ENCODE data around the gene SETD9.
A peak's percentile ranks its signal among the peaks of the same experiment; 100 is the strongest.

SETD9 gene

GRCh38 chr5:56909294-56910209 lies at the start of gene SETD9:
Gene SETD9 (plus strand): TSS chr5:56909596. CDS start chr5:56909646, 50 bp downstream.
- peak; percentile 92 for DNase-seq (ENCODE audit: low read depth, low spot score)

DNA sequence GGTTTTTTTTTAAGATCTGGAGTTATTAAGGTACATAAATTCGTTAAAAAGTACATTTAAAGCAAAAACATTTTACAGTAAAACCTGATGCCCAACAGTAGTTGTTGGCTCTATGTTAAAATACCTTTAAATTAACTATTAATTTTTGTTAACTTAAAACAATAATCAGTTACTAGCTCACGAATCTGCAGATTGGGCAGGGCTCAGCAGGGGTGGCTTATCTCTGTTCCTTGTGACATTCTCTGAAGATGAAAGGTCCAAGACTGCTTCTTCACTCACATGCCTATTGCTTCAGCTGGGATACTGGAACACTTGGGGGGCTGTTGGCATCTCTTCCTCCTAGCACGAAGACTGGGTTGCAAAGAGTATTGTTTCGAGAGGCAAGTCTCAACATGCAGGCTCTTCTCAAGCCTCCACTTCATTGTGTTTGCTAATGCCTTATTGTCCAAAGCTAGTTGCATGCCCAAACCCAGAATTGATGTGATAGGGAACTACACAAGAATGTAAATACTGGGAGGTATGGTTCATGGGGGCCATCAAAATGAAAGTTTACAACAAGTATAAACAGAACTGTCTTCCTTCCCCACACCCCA lies 47.4 kb upstream of the SETD9 start:
- no peak for DNase-seq (ENCODE audit: low read depth, low spot score)

DNA sequence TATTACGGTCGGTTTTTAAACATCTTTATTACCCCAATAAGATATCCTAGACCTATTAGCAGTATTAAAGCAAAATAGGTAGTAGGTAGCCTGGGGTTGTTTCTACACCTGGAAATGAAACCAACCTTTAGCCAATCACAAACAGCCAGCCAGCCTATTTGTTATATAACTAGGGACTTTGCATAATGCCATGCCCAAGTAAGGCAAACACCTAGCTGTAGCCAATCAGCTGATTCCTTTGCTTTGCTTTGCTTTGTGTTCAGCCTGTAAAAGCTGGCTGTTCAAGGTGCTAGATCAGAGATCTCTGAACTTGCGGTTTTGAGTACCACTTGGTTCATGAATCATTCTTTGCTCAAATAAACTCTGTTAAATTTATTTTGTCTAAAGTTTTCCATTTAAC lies 46.5 kb upstream of the SETD9 start:
- no peak for DNase-seq (ENCODE audit: low read depth, low spot score)

DNA sequence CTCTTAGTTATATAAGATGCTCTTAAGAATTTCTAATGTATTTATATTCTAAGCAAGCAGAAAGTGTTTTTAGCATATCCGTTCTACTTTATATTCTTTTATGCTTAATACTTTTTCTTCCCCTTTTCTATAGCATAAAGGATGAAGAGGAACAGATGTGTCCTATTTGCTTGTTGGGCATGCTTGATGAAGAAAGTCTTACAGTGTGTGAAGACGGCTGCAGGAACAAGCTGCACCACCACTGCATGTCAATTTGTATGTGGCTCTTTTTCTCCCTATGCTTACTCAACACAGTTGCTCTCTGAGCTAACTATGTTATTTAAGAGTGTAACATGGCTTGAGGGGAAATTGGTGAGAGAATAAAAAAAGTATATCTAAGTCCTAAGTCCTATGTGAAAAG lies 37.6 kb upstream of the SETD9 start:
- DNase-seq (ENCODE audit: low read depth, low spot score), result no peak

DNA sequence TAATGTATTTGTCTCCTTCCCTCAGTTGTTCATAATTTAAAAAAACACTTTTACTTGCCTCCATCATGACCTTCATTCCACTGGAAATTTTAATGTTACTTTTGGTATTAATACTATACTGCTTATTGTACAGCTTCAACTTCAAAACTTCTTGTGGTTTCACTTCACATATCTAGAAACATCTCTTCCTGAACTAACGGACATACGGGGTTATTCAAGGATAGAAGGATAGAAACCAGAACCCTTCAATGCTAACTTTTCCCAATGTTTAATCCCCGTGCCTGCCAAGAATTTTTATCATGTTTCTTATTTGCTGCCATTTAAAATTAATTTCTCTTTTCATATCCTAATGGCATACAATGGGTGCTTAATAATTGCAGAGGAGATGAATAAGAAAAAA lies 36.3 kb upstream of the SETD9 start:
- no peak for DNase-seq (ENCODE audit: low read depth, low spot score)

GRCh38 chr5:56876327-56876726 lies 33.1 kb upstream of the SETD9 start:
- no peak for DNase-seq (ENCODE audit: low read depth, low spot score)

- no peak for DNase-seq (ENCODE audit: low read depth, low spot score)
Observed at GRCh38 chr5:56881571-56881970, 27.8 kb upstream of the SETD9 start.

- no peak for DNase-seq (ENCODE audit: low read depth, low spot score)
Observed at GRCh38 chr5:56893251-56893951, 16.0 kb upstream of the SETD9 start.

DNA sequence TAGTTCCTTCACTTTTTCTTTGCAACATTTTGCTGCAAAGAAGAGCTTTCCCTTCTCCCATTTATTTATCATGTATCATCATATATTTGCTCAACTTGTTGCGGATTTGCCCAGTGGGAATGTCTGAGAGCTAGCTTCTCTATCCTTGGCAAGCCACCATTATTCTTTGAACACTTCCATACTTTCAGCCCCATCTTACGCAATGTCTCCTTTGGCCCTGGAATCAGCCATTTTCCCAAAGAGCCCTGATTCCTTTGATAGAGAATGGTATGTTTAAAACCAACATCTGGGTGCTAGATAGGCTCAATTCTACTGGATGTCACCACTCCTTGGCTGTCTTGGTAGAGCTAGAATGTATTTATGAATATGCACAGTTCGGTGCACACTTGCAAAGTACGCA lies 12.6 kb upstream of the SETD9 start:
- DNase-seq (ENCODE audit: low read depth, low spot score), result no peak

GRCh38 chr5:56898213-56898612 lies 11.2 kb upstream of the SETD9 start:
- DNase-seq (ENCODE audit: low read depth, low spot score), result no peak

DNA sequence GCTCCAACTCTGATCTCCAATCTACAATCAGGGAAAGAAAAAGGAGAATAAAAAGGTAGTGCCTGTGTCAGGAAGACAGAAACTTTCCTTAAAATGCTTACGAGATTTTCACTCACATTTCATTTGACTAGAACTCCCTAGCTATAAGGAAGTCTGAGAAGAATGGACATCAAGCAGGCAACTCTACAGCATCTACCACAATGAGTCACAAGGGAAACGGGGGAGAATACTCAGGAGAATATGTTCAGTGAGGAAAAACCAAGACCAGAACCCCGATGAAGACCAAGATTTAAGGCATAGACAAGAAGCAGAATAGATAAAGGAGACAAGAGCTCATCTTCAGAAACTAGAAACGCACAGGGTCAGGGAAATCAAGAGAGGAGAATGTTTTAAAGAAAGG lies 9.0 kb upstream of the SETD9 start:
- DNase-seq (ENCODE audit: low read depth, low spot score), result no peak

- DNase-seq (ENCODE audit: low read depth, low spot score), result peak; percentile 13
Observed at GRCh38 chr5:56900858-56901578, 8.4 kb upstream of the SETD9 start.

- no peak for DNase-seq (ENCODE audit: low read depth, low spot score)
Observed at GRCh38 chr5:56908942-56909293, 478 bp upstream of the SETD9 start.

GRCh38 chr5:56910210-56910965 lies 992 bp downstream of the SETD9 start:
- no peak for DNase-seq (ENCODE audit: low read depth, low spot score)

GRCh38 chr5:56913766-56914165 lies 4.4 kb downstream of the SETD9 start:
- DNase-seq (ENCODE audit: low read depth, low spot score), result no peak

DNA sequence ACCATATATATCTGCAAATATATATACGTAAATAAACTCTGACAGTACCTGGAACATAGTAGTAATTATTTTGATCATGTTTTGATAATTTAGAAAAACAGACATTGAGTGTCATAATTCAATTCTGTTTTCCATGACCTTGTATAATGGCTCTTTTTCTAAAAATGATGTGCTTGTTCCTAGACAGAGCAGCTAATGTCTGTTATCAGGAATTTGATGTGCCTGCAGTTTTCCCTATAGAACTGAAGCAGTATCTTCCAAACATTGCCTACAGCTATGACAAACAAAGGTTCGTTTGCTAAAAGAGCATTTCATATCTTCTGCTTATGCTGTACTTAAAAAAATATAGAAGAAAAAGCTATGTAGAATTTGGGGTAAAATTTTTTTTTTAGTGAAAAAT lies 5.3 kb downstream of the SETD9 start:
- no peak for DNase-seq (ENCODE audit: low read depth, low spot score)

GRCh38 chr5:56917534-56917933 lies 8.1 kb downstream of the SETD9 start:
- DNase-seq (ENCODE audit: low read depth, low spot score), result no peak

GRCh38 chr5:56918054-56918453 lies 8.7 kb downstream of the SETD9 start:
- no peak for DNase-seq (ENCODE audit: low read depth, low spot score)

DNA sequence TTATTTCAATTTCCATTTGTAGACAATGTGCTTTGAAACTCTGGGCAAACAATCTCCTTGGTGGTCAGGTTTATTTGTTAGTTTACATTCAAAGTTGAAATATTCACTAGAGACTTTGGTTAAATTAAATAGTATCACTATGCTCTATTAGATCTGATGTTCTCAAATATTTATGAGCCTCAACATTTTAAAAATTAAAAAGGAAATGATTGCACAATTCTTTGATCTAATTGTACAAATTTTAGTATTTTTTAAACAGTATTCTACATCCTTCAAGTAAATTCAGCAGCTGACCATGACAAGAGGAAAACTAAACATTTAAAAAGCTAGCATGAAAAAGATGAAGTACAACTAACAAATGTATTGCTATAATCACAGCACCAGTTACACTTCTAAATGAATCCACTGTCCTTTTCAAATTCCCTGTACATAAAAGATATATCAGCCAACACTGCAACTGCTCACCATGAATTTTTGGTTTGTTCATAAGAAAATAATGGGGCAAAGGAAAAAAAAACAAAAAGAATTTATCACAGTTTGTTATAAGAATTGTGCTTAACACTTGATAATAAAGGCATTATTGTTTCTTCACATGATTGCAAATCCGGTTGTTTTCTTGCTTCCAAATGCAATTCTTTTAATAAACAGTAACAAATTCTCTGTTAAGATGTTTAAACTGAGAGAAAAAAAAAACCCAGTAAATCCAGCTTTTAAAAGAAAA lies 10.7 kb downstream of the SETD9 start:
- DNase-seq (ENCODE audit: low read depth, low spot score), result no peak

DNA sequence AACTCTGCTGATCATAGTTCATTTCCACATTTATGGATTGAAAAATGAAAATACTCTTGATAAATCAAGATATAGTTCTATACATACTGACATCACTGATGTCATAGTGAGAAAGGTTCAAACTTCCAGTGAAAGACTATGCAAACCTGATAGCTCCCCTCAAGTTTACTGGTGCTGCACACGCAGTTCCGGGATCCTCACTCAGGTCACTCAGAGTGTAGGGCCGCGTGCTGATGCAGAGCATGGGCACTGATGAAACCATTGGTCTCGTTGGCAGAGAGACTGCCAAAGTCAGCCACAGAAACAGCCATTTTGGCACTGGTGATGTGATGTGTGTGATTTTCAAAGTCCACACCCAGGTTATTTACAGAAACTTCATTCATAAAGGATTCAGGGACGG lies 13.5 kb downstream of the SETD9 start:
- DNase-seq (ENCODE audit: low read depth, low spot score), result no peak

- no peak for DNase-seq (ENCODE audit: low read depth, low spot score)
Observed at GRCh38 chr5:56934325-56934724, 24.9 kb downstream of the SETD9 start.

Measured in smooth muscle cell of the brain vasculature (primary cell).